ENCODE results near the gene TLNRD1. TPM values are rescaled to one million over a fixed set of nuclear protein-coding genes. Genes with fewer than 3 reads are reported as not detected.
"Not testable (repeated sequence)": the region's sequence is repeated elsewhere in the genome, so short reads cannot be mapped to it uniquely, and the experiment has no call there.

Gene TLNRD1
- total and polyA plus RNA-seq, 11 donors, result 3.2 to 30.8 (median 7.9) TPM

GRCh38 chr15:80953953-80954778, 46.6 kb upstream of the TLNRD1 start:
- peak in 1 of 4 donors; percentile 15 for ATAC-seq
- H3K27ac ChIP-seq, result no peak overlapping the region
- H3K9me3 ChIP-seq, result no peaks in the 10 kb centered on the region
- 95 to 98% (median 96%) methylated on average over 9 of the region's 9 CpGs for WGBS, 4 donors
- TF ChIP-seq CTCF (IDR thresholded peaks at IDR 0.05) (no peak), POLR2A (IDR thresholded peaks at IDR 0.05) (no peak)
- DNase-seq, result no peak
- peaks cover 0 to 45% (median 28%) of the 10 kb centered on the region in 9 donors for H3K36me3 ChIP-seq
- intact Hi-C loops (cut with DNase I), result no loop called here
- peaks cover 0 to 10% (median 0%) of the 10 kb centered on the region in 12 donors for H3K4me1 ChIP-seq
- no peaks in the 10 kb centered on the region for H3K27me3 ChIP-seq
- H3K4me3 ChIP-seq, result no peak overlapping the region

GRCh38 chr15:80955571-80956452, 44.9 kb upstream of the TLNRD1 start:
- ATAC-seq; H3K4me3 ChIP-seq; DNase-seq; H3K27me3 ChIP-seq; H3K9me3 ChIP-seq; intact Hi-C loops (cut with DNase I); H3K27ac ChIP-seq: not testable (repeated sequence)
- peaks cover 0 to 10% (median 0%) of the 10 kb centered on the region in 12 donors for H3K4me1 ChIP-seq
- peaks cover 0 to 44% (median 17%) of the 10 kb centered on the region in 9 donors for H3K36me3 ChIP-seq
- WGBS, 4 donors, result 92 to 95% (median 94%) methylated on average over 19 of the region's 19 CpGs

GRCh38 chr15:80957556-80957955, 43.2 kb upstream of the TLNRD1 start:
- peaks cover 0 to 28% (median 5%) of the 10 kb centered on the region in 9 donors for H3K36me3 ChIP-seq
- peaks cover 0 to 10% (median 0%) of the 10 kb centered on the region in 12 donors for H3K4me1 ChIP-seq
- intact Hi-C loops (cut with DNase I), result no loop called here
- H3K27ac ChIP-seq, result no peak overlapping the region
- ATAC-seq, result no peak
- no peak for DNase-seq
- TF ChIP-seq CTCF (IDR thresholded peaks at IDR 0.05) (no peak), POLR2A (IDR thresholded peaks at IDR 0.05) (no peak)
- H3K27me3 ChIP-seq, result no peaks in the 10 kb centered on the region
- 73 to 88% (median 84%) methylated on average over 2 of the region's 2 CpGs for WGBS, 4 donors
- no peak overlapping the region for H3K4me3 ChIP-seq
- no peaks in the 10 kb centered on the region for H3K9me3 ChIP-seq

- no peaks in the 10 kb centered on the region for H3K9me3 ChIP-seq
- TF ChIP-seq POLR2A (IDR thresholded peaks at IDR 0.05), result no peak
- TF ChIP-seq CTCF (IDR thresholded peaks at IDR 0.05), result no peak
- no peak overlapping the region for H3K27ac ChIP-seq
- H3K36me3 ChIP-seq, result peaks cover 0 to 28% (median 5%) of the 10 kb centered on the region in 9 donors
- WGBS, 4 donors, result 92 to 96% (median 94%) methylated on average over 2 of the region's 2 CpGs
- H3K4me3 ChIP-seq, result no peak overlapping the region
- ATAC-seq (no peak), DNase-seq (no peak)
- H3K27me3 ChIP-seq, result no peaks in the 10 kb centered on the region
- H3K4me1 ChIP-seq, result peaks cover 0 to 10% (median 0%) of the 10 kb centered on the region in 12 donors
- intact Hi-C loops (cut with DNase I), result no loop called here
Measured at GRCh38 chr15:80957976-80958375, 42.7 kb upstream of the TLNRD1 start.
